IPS-18c (cell line): Measurements from ENCODE around the gene RSU1.
"Not testable (repeated sequence)": the region's sequence is repeated elsewhere in the genome, so short reads cannot be mapped to it uniquely, and the experiment has no call there.

Source experiments
- H3K4me3 ChIP-seq: 2 replicates; pipeline ENCODE4 v1.7.0; 2013; ENCODE audit warnings: low read depth, mild to moderate bottlenecking, low read length, moderate library complexity; ENCODE audit not compliant: insufficient read depth
- H3K9me3 ChIP-seq: one replicate; pipeline ENCODE4 v1.6.1; 2013; ENCODE audit warnings: mild to moderate bottlenecking, low read length, moderate library complexity; ENCODE audit not compliant: control insufficient read depth, insufficient read depth

RSU1 gene

DNA sequence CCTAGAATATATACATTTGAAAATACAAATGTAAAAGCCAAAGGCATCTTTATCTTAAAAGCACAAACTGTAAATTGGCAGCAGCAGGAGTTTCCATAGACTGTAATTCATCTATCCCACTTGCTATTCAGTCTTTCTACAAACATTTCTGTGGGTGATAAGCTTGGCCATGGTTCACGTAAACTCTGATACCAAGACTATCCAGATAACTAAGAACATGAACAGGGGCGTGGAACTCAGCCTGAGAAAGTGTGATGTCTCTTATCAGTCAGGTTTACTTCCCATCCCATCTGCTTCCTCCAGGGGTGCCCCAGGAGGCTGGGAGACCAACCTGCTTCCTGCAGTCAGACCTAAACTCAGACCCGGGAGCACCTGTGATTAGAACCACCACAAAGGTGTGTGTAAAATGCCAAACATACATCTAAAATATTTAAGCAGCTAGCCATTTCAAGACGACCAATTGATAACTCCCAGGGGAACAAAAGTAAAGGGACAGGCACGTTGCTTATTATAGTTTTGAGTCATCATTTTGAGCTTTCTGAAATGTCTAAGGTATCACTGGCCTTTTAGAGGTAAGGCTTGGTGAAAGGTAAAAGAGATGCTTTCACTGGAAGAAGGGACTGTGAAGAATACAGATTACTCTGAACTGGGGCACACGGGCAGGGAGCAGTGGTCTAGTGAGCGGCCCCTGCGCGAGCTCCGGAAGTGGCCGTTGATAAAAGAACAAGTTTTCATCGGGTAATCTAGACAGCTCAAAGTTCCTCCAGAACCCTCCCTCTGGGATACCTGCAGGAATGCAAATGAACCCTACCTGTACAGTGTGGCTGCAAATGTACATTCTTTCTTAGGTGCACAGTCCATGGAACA lies 51.5 kb downstream of the RSU1 start:
- Histone ChIP-seq H3K9me3 (no peaks in the 10 kb centered on the region), H3K4me3 (no peak overlapping the region)

DNA sequence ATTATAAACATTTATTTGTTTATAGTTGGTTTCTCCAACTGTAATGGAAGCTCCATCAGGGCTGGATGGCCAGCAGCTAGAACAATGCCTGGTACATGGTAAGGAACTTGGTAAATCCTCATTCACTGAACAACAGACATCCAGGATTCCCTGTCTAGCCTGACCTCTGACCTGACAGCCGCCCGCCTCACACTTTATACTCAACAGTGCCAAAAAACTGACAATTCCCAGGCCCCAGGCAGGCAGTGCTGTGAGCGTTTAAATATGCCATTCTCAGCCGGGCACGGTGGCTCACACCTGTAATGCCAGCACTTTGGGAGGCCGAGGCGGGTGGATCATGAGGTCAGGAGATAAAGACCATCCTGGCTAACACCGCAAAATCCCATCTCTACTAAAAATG lies 55.9 kb downstream of the RSU1 start:
- Histone ChIP-seq H3K9me3 (peaks cover 3% of the 10 kb centered on the region), H3K4me3 (no peak overlapping the region)

DNA sequence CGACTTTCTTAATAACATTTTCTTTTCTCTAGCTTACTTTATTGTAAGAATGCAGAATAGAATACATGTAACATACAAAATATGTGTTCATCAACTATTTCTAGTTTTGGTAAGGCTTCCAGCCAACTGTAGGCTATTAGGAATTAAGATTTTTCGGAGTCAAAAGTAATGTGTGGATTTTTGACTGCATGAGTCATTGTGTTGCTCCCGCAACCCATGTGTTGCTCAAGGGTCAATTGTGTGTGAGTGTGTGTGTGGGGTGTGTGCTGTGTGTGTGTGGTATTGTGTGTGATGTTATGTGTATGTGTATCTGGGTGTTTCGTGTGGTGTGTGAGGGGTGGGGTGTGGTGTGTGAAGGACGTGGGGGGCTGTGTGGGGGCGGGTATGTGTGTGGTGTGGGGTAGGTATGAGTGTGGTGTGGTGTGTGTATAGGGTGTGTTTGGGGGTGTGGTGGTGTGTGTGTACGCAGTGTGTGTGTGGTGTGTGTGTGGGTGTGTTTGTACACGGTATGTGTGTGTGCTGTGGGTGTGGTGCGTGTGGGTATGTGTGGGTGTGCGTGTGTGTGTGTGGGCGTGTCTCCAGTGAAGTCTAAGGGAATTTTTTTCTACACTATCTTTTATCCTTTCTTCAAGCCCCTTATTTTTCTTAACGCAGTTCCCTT lies 60.5 kb downstream of the RSU1 start:
- Histone ChIP-seq H3K4me3 (no peak overlapping the region), H3K9me3 (peaks cover 3% of the 10 kb centered on the region)

- H3K4me3 ChIP-seq = no peak overlapping the region
- H3K9me3 ChIP-seq = peaks cover 3% of the 10 kb centered on the region
Observed at GRCh38 chr10:16754765-16755164, 62.5 kb downstream of the RSU1 start.

DNA sequence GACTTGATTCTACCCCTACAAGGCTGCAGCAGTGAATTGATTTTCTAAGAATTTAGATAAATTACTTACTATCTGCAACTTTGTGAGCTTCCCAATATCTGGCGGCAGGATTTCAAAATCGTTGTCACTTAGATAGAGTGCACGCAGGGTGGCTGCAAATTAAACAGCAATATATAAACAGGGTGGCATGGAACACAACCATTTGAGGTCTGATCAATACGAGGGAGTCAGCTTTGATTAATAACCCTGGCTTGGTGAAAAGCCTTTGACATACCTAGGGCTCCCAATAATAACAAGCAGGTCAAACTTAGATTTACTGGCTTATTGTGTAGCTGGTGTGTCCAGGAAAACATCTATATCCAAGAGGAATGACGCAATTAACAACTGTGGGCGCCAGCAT lies 64.4 kb downstream of the RSU1 start:
- not testable (repeated sequence) for H3K4me3 ChIP-seq, H3K9me3 ChIP-seq

GRCh38 chr10:16752099-16752498 lies 65.1 kb downstream of the RSU1 start:
- no peaks in the 10 kb centered on the region for H3K9me3 ChIP-seq
- no peak overlapping the region for H3K4me3 ChIP-seq

- H3K9me3 ChIP-seq = no peaks in the 10 kb centered on the region
- H3K4me3 ChIP-seq = no peak overlapping the region
Observed at GRCh38 chr10:16751244-16751643, 66.0 kb downstream of the RSU1 start.

- Histone ChIP-seq H3K4me3 (no peak overlapping the region), H3K9me3 (no peaks in the 10 kb centered on the region)
Observed at GRCh38 chr10:16750461-16750860, 66.8 kb downstream of the RSU1 start.

GRCh38 chr10:16748749-16749148 lies 68.5 kb downstream of the RSU1 start:
- Histone ChIP-seq H3K9me3 (no peaks in the 10 kb centered on the region), H3K4me3 (no peak overlapping the region)

DNA sequence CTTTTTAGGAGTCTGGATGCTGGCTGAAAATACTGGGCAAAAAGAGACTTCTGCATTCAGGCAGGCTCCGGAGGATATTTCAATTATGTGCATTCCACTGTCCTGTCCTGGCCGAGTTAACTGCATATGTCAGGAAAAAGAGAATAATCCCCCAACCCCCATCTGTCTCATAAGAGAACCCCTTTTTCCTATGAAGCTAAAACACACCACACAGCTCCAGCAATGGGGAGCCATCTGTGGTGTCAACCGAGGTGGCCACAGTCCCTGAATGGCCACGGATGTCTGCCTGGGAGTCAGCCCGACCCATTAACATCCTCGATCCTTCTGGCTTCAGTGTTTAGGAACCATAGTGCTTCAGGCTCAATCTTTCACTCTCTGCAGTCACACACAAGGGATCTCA lies 70.4 kb downstream of the RSU1 start:
- Histone ChIP-seq H3K9me3 (no peaks in the 10 kb centered on the region), H3K4me3 (no peak overlapping the region)

- no peak overlapping the region for H3K4me3 ChIP-seq
- H3K9me3 ChIP-seq = no peaks in the 10 kb centered on the region
Observed at GRCh38 chr10:16745061-16745460, 72.2 kb downstream of the RSU1 start.

DNA sequence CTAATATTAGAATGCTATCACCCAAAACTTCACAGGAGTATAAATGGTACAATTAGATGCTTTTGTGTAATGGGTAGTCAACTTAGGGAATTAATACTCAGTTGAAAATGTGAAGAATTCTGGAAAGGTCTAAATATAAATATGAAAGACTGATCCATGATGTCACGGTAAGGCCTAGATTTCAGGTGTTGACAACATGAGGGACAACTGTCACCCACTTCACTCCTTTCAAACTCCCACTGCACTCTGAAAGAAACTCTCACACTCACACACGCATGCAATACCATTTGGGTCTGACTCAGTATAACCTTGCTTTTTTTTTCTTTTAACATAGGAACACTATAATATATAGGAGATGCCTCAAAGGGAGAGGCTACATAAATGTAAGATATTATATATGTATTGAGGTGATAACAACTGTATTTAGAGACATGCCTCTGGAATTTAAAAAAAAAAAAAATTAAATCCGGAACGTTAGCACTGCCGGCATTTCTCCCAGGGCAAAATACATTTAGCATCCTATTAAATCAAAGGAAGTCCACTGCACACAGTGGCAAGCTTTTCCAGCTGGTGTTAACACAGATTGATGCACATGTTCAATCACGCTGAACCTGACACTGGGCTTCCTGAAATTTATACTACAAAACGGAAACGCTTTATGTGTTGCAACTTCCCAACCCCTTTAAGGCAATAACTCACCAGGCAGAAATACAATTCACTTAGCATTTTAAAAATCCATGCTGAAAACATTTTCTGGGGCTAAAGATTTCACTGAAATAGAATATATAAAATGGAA lies 74.9 kb downstream of the RSU1 start:
- Histone ChIP-seq H3K4me3 (no peak overlapping the region), H3K9me3 (no peaks in the 10 kb centered on the region)

GRCh38 chr10:16741540-16741939 lies 75.7 kb downstream of the RSU1 start:
- H3K4me3 ChIP-seq = no peak overlapping the region
- H3K9me3 ChIP-seq = no peaks in the 10 kb centered on the region

DNA sequence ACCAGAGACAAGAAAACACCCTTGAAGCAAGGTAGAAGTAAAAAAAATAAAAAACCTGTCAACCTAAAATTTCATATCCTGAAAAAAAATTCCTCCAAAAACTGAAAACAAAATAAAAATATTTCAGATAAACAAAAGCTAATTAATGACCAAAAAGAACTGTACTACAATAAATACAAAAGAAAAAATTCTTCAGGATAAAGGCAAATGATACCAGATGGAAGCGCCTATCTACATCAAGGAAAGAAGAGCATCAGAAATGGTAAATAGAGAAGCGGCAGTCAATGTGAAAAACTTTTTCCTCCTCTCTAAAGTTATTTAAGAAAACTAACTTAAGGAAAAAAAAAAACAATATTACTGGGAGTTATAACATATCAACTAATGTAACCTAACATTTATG lies 79.8 kb downstream of the RSU1 start:
- Histone ChIP-seq H3K4me3 (no peak overlapping the region), H3K9me3 (no peaks in the 10 kb centered on the region)

GRCh38 chr10:16735671-16736070 lies 81.6 kb downstream of the RSU1 start:
- peaks cover 2% of the 10 kb centered on the region for H3K9me3 ChIP-seq
- H3K4me3 ChIP-seq = no peak overlapping the region

DNA sequence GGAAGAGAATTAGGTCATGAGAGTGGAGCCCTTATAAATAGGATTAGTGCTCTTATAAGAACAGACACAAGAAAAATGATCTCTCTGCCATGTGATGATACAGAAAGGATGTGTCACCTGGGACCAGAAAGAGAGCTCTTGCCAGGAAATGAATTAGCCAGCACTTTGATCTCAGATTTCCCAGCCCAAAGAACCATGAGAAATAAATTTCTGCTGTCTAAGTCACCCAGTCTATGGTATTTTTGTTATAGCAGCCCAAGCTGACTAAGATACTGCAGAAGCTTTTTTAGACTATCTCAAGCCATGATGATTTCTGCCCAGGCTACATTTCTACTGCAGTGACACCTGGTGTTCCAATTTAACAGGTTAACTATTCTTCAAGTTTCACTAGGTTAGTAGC lies 84.8 kb downstream of the RSU1 start:
- Histone ChIP-seq H3K9me3 (peaks cover 2% of the 10 kb centered on the region), H3K4me3 (no peak overlapping the region)

DNA sequence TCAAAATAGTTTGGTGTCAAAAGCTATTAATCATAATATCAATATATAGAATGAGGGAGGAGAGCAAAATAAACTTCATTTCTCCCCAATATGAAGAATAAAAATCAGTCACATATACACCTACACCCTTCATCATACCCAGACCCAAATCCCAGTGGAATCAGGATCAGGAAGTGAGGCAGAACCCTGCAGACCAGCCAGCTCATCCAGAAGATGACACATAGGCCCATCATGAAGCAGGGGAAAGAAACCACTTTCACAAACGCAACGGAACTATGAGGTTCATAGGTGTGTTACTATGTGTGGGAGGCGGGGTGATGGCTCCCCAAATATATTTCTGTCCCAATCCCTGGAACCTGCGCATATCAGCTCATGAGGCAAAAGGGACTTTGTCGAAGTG lies 89.0 kb downstream of the RSU1 start:
- peaks cover 2% of the 10 kb centered on the region for H3K9me3 ChIP-seq
- H3K4me3 ChIP-seq = no peak overlapping the region

DNA sequence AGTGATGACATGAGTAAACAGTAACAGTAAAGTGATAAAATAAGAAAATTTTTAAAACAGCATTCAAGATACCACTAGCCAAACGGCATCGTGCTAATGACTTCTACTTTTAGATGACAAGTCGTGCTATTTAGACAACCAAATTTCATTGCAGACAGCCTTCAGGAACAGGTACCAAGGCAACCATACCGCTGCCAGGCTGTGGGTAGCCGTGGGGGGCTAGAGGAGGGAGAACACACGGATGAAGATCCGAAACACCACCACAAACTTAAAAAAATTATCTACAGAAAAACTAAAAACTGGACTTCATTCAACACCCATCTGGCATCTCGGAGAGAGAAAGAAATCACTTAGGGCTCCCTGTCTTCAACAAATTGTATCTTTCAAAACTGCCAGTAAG lies 89.6 kb downstream of the RSU1 start:
- Histone ChIP-seq H3K4me3 (no peak overlapping the region), H3K9me3 (peaks cover 2% of the 10 kb centered on the region)
